ENCODE results near the gene AMPD3.

GRCh38 chr11:10550503-10551289, 95.6 kb downstream of the AMPD3 start:
- no peak for TF ChIP-seq EZH2 (IDR thresholded peaks at IDR 0.05; ENCODE audit: borderline replicate concordance, insufficient read depth, low read length, poor library complexity, severe bottlenecking)
- TF ChIP-seq CTCF (IDR thresholded peaks at IDR 0.05; ENCODE audit: poor library complexity, severe bottlenecking), result no peak
- no peak for TF ChIP-seq REST (IDR thresholded peaks at IDR 0.05; ENCODE audit: borderline replicate concordance)
- TF ChIP-seq POLR2AphosphoS5 (IDR thresholded peaks at IDR 0.05), result no peak
- no peak for TF ChIP-seq RAD21 (conservative IDR thresholded peaks at IDR 0.05)
- TF ChIP-seq TAF1 (IDR thresholded peaks at IDR 0.05; ENCODE audit: low read depth), result no peak
- TF ChIP-seq EP300 (conservative IDR thresholded peaks at IDR 0.05; ENCODE audit: poor library complexity, severe bottlenecking), result no peak

Data from neural cell (in vitro differentiated cells).